Hypothalamus (tissue), 51 donors: ENCODE data around the gene SDF2.
"Not testable (repeated sequence)": the region's sequence is repeated elsewhere in the genome, so short reads cannot be mapped to it uniquely, and the experiment has no call there.

Experiments used
- DNase-seq, 51 donors: peaks; one replicate each; lab custom pipeline; 2025; lab: John Stamatoyannopoulos, UW

SDF2 gene

GRCh38 chr17:28641579-28641978, 20.1 kb downstream of the SDF2 start:
- no peak for DNase-seq

GRCh38 chr17:28635506-28635905, 26.2 kb downstream of the SDF2 start:
- DNase-seq = no peak

DNA sequence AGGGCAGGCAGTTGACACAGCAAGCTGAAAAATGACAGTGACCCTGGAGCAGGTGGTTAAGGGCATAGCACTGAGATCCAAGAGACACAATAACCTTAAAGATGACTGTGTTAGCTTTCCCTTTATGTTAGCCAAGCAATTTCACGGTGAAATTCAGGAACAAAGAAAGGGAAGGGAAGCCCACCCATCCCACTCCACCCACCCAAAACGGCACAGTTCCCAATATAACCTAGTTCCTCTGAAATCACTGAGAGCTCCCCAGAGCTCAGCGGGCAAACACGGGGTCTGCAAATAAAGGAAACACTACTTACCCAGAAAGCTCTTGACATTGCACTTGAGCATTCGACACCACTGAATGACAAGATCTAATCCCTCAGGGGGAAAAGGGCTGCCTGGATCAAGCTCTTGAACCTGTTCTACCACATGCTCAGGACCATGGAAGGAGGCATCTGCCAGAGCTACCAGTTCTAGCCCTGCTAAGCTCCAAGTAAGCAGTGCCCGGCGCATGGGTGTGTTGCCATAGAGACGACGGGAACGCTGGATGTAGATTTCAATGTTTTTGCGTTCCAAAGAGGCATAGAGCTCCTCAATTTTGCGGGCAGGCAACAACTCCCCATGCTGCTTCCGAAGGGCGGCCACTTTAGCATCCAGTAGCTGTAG, 27.4 kb downstream of the SDF2 start:
- DNase-seq = no peak

GRCh38 chr17:28626818-28627217, 34.9 kb downstream of the SDF2 start:
- DNase-seq = no peak

DNA sequence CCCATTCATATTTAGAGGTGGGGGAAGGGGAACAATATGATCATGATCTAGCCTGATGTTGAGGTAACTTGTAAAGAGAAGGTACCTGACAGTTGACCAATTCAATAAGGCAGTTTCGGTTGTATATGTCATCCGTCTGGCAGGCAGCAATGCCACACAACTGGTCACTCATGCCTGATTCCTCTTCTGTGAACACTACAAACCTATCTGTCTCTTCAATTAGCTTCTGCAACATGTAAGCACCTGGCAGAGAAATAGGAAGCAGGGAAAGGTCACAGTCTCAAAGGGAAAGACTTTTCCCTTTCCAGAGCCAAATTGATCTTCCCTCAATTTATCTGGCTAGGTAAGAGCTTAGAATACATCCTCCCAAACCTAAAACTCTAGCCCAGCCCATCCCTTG, 37.6 kb downstream of the SDF2 start:
- DNase-seq = no peak

GRCh38 chr17:28623696-28624095, 38.0 kb downstream of the SDF2 start:
- no peak for DNase-seq

GRCh38 chr17:28622186-28622585, 39.5 kb downstream of the SDF2 start:
- DNase-seq = no peak

- DNase-seq = no peak
Observed at GRCh38 chr17:28620010-28620409, 41.7 kb downstream of the SDF2 start.

GRCh38 chr17:28618464-28618863, 43.2 kb downstream of the SDF2 start:
- no peak for DNase-seq

GRCh38 chr17:28616281-28616680, 45.4 kb downstream of the SDF2 start:
- DNase-seq = no peak

- DNase-seq = no peak
Observed at GRCh38 chr17:28615260-28615940, 46.3 kb downstream of the SDF2 start.

GRCh38 chr17:28613931-28614381, 47.8 kb downstream of the SDF2 start, which contains the start of gene RSKR:
Gene RSKR, minus strand, starts transcription at chr17:28614185. Its CDS starts 24 bp downstream, at chr17:28614161.
- DNase-seq = peak in 24 of 51 donors; percentile 1 to 65 (median 14)

GRCh38 chr17:28612936-28613872, 48.5 kb downstream of the SDF2 start:
- DNase-seq = peak in 20 of 51 donors; percentile 1 to 51 (median 16)

DNA sequence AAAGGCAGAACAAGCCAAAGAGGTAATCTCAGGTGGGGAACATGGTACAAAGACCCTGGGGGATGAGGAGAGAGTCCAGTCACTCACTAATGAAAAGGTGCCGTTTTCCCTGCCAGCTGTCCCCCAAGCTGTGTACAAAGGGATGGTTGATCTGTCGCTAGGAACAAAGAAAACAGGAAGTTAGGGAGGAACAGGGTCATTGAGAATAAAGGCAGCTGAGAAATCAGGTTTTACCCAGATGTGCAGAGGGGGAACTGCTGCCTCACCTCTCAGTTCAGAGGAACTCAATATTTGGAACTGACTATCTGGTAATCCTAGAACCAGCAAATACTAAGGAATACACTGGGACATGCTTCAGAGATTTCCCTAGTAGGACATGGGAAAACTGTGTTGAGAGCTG, 49.2 kb downstream of the SDF2 start:
- no peak for DNase-seq

DNA sequence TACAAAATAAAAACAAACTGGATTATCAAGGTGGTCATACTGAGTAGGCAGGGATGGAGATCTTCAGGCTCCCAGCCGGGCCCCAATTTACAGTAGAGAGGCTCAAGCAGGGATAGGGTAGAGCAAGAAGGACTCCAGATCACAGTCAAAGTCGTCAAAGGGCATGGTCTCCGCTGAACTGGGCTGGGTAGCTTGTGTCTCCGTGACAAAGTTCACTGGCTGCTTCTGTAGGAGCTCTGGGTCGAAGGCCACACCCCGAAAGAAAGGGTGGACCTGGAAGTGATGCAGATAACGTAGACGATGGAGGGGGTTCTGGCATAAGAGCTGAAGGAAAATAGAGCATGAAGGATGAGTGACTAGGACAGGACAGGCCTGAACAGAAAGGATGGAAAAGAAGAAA, 51.3 kb downstream of the SDF2 start:
- DNase-seq = no peak

DNA sequence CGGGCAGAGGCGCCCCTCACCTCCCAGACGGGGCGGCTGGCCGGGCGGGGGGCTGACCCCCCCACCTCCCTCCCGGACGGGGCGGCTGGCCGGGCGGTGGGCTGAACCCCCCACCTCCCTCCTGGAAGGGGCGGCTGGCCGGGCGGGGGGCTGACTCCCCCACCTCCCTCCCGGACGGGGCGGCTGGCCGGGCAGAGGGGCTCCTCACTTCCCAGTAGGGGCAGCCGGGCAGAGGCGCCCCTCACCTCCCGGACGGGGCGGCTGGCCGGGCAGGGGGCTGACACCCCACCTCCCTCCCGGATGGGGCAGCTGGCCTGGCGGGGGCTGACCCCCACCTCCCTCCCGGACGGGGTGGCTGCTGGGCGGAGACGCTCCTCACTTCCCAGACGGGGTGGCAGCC, 57.7 kb downstream of the SDF2 start:
- not testable (repeated sequence) for DNase-seq

DNA sequence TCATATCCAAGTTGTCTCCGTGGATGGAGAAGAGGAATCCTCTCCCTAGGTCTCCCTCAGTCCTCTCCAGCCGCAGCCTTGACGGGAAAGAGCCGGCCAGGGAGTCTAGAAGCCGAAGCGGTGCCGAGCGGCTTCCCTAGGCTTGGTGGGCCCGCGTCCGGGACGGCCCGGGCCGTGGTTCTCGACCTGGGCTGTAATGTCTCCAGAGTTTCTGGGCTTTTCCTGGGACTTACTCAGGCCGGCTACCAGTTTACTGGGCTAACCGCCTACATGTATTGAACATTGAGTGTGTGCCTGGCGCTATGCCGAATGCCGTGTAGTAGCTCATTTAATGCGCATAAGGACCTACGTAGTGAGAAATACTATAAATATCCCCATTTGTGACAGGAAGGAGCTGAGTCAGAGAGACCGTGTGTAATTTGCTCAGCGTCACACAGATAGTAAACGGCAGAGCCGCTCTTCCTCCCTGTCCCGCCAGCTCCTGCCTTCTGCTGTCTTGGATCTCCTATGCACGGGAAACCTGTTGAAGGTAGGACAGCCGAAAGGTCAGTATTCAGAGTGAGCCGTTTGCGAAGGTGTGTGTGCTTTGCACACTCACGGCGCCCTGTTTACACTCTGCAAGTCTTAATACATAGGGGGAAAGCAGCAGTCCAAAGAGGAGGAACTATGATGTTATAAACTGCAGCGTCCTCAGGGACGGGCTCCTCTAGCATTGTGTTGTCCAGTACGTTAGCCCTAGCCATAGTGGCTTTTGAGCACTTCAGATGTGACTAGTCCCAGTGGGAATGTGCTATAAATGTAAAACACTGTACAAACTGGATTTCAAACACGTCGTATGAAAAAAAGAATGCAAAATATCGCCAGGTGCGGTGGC, 62.2 kb downstream of the SDF2 start:
- DNase-seq = peak in 24 of 51 donors; percentile 8 to 80 (median 37)

DNA sequence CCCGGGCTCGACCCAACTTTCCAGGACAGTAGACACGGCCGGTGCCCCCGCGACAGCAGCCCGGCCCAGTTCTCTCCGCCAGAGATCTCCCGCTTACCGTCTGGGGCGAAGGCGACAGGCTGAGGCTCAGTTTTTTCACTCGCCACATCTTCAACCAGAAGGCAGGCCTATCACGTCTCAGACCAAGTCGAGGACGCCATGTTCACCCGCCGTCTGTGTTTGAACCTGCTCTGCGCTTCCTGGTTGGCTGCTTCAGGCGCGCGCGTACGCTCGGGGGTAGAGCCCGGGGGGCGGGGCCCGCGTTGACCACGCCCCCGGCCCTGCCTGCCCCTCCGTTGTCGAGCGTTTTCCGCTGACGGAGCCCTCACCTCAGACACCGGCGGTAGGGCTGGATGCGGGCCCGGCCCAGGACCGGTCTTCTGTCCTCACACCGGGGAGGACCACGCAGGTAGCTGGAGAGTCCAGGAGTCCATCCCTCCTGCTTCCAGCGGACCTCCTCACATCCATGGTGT, 62.9 kb downstream of the SDF2 start, which contains the start of gene SPAG5:
SPAG5 (minus strand) TSS at position 227 of the 512 bp plus-strand sequence; CDS start at position 148, 79 bp downstream.
- DNase-seq = peak in 50 of 51 donors; percentile 27 to 92 (median 82)

GRCh38 chr17:28598389-28598788, 63.3 kb downstream of the SDF2 start:
- DNase-seq = no peak
